Mesenchymal stem cell (in vitro differentiated cells and primary cell): ENCODE data around the gene SRD5A2.
A peak's percentile ranks its signal among the peaks of the same experiment; 100 is the strongest.

ENCODE experiments used
- DNase-seq: peaks from one replicate; pipeline ENCODE4 v3.0.0-alpha.2; 2013
- H2AFZ ChIP-seq: one replicate; pipeline ENCODE4 v1.6.1; 2013; ENCODE audit warnings: low read depth, mild to moderate bottlenecking, control low read depth, inconsistent platforms, low read length, moderate library complexity
- H2AK5ac ChIP-seq: 2 replicates; pipeline ENCODE4 v1.6.1; 2013; ENCODE audit warnings: low read length, moderate library complexity, mild to moderate bottlenecking, inconsistent platforms; ENCODE audit not compliant: severe bottlenecking
- H2BK120ac ChIP-seq: one replicate; pipeline ENCODE4 v1.6.1; 2013; ENCODE audit warnings: low read depth, mild to moderate bottlenecking, inconsistent platforms, low read length, moderate library complexity
- H2BK12ac ChIP-seq, 2 experiments: one replicate each; pipeline ENCODE4 v1.6.1; 2013; ENCODE audit warnings: inconsistent platforms in 2 of 2, low read length in 2 of 2, mild to moderate bottlenecking in 2 of 2, moderate library complexity in 2 of 2, control low read depth in 1 of 2
- H2BK15ac ChIP-seq: one replicate; pipeline ENCODE4 v1.6.1; 2013; ENCODE audit warnings: mild to moderate bottlenecking, low read depth, inconsistent platforms; ENCODE audit not compliant: poor library complexity, severe bottlenecking
- H2BK5ac ChIP-seq: 2 replicates; pipeline ENCODE4 v1.6.1; 2013; ENCODE audit warnings: low read depth, mild to moderate bottlenecking, low read length, control low read depth, inconsistent platforms; ENCODE audit not compliant: poor library complexity, severe bottlenecking
- H3K14ac ChIP-seq, 2 experiments: one replicate each; pipeline ENCODE4 v1.6.1; 2013; ENCODE audit warnings: inconsistent platforms in 2 of 2, low read length in 2 of 2, control low read depth in 1 of 2, mild to moderate bottlenecking in 1 of 2, moderate library complexity in 1 of 2
- H3K18ac ChIP-seq, 2 experiments: one replicate each; pipeline ENCODE4 v1.6.1; 2013; ENCODE audit warnings: inconsistent platforms in 2 of 2, low read length in 2 of 2, control low read depth in 1 of 2, low read depth in 1 of 2, mild to moderate bottlenecking in 1 of 2
- H3K23ac ChIP-seq, 2 experiments: one replicate each; pipeline ENCODE4 v1.6.1; 2013; ENCODE audit warnings: inconsistent platforms in 2 of 2, low read length in 2 of 2, mild to moderate bottlenecking in 2 of 2, moderate library complexity in 2 of 2, control low read depth in 1 of 2
- H3K27ac ChIP-seq: 2 replicates; pipeline ENCODE4 v1.5.1; 2013; ENCODE audit warnings: mild to moderate bottlenecking, moderate library complexity, low read length, control low read depth, inconsistent platforms; ENCODE audit not compliant: poor library complexity, severe bottlenecking
- H3K27me3 ChIP-seq, 2 experiments: 2 replicates each; pipeline versions ENCODE4 v1.6.1 to v1.7.0; 2013; ENCODE audit warnings: low read length in 2 of 2, mild to moderate bottlenecking in 2 of 2, moderate library complexity in 2 of 2, control low read depth in 1 of 2, inconsistent platforms in 1 of 2; ENCODE audit not compliant: control insufficient read depth in 1 of 2, insufficient read depth in 1 of 2
- H3K36me3 ChIP-seq, 2 experiments: 2 replicates each; pipeline versions ENCODE4 v1.6.1 to v1.7.0; 2013; ENCODE audit warnings: low read length in 2 of 2, control low read depth in 1 of 2, inconsistent platforms in 1 of 2, low read depth in 1 of 2, mild to moderate bottlenecking in 1 of 2; ENCODE audit not compliant: insufficient read depth in 2 of 2, control insufficient read depth in 1 of 2
- H3K4ac ChIP-seq, 2 experiments: one replicate each; pipeline ENCODE4 v1.6.1; 2013; ENCODE audit warnings: inconsistent platforms in 2 of 2, low read length in 2 of 2, mild to moderate bottlenecking in 2 of 2, moderate library complexity in 2 of 2, control low read depth in 1 of 2, low read depth in 1 of 2
- H3K4me1 ChIP-seq: 2 replicates; pipeline ENCODE4 v1.6.1; 2013; ENCODE audit warnings: low read depth, low read length, control low read depth; ENCODE audit not compliant: control insufficient read depth, insufficient read depth
- H3K4me2 ChIP-seq: 2 replicates; pipeline ENCODE4 v1.6.1; 2013; ENCODE audit warnings: low read length, mild to moderate bottlenecking, inconsistent platforms; ENCODE audit not compliant: poor library complexity, severe bottlenecking
- H3K4me3 ChIP-seq, 2 experiments: 2 replicates each; pipeline versions ENCODE4 v1.5.1 to v1.7.0; 2013; ENCODE audit warnings: low read length in 2 of 2, mild to moderate bottlenecking in 2 of 2, control low read depth in 1 of 2, low read depth in 1 of 2; ENCODE audit not compliant: insufficient read depth in 1 of 2
- H3K79me1 ChIP-seq: replicated peaks from 2 replicates; pipeline ENCODE4 v1.6.1; 2013; ENCODE audit warnings: mild to moderate bottlenecking, control low read depth, low read length, inconsistent platforms; ENCODE audit not compliant: poor library complexity, severe bottlenecking
- H3K9ac ChIP-seq: 2 replicates; pipeline ENCODE4 v1.7.0; 2013; ENCODE audit warnings: mild to moderate bottlenecking, low read length, moderate library complexity
- H3K9me3 ChIP-seq: 2 replicates; pipeline ENCODE4 v1.7.0; 2013; ENCODE audit warnings: mild to moderate bottlenecking, low read length; ENCODE audit not compliant: control insufficient read depth
- H4K8ac ChIP-seq: one replicate; pipeline ENCODE4 v1.6.1; 2013; ENCODE audit warnings: inconsistent platforms, mild to moderate bottlenecking, low read length, moderate library complexity
- H4K91ac ChIP-seq: one replicate; pipeline ENCODE4 v1.6.1; 2013; ENCODE audit warnings: mild to moderate bottlenecking, low read length, inconsistent platforms
- WGBS: methylation state at CpG from one replicate; pipeline ENCODE4 v1.1.7; 2013; ENCODE audit warnings: mixed read lengths; 5-methylcytosine and 5-hydroxymethylcytosine counted together

SRD5A2 gene

DNA sequence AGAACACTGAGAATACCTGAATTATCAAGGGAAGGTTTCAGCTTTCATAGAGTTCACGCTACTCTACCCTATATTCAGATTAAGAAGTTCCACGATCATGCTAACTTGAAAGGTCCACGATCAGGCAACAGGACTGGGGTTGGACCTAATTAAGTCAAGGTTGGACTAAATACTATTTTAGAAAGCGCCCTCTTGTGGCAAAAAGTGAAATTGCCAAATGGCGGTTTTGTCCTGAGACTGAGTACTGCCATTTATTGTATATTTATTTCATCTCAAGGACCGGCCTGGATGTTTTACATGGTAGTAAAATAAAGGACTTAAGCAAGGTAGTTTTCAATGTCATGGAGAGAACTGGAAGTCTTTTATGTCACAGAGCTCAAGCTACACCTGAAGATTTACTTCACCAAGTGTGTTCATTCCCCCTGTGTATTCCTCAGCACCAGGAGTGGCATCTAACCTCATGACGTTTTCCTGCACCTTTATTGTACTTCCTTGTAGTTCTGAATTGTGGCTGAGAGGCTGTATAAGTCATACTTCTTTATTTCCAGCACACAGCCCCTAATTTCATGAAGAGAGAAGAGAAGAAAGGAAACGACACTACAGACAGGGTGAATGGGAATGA lies 56.8 kb downstream of the SRD5A2 start:
- Histone ChIP-seq H2BK5ac (no peak overlapping the region), H3K4me1 (no peaks in the 10 kb centered on the region)

GRCh38 chr2:31522786-31523185 lies 58.0 kb downstream of the SRD5A2 start:
- H4K8ac ChIP-seq, result no peak overlapping the region
- H3K4ac ChIP-seq, result no peak overlapping the region
- no peaks in the 10 kb centered on the region for H3K36me3 ChIP-seq
- H2BK120ac ChIP-seq, result no peak overlapping the region
- peaks cover 3 to 32% of the 10 kb centered on the region in 2 experiments for H3K27me3 ChIP-seq
- H3K14ac ChIP-seq, result no peak overlapping the region
- no peak overlapping the region for H3K4me3 ChIP-seq
- H3K9ac ChIP-seq, result no peak overlapping the region
- H3K4me1 ChIP-seq, result no peaks in the 10 kb centered on the region
- H3K79me1 ChIP-seq, result no peaks in the 10 kb centered on the region
- H3K4me2 ChIP-seq, result no peak overlapping the region
- H2BK12ac ChIP-seq, result no peak overlapping the region
- H2AFZ ChIP-seq, result no peak overlapping the region
- no peak overlapping the region for H3K27ac ChIP-seq
- DNase-seq, result no peak
- H3K23ac ChIP-seq, result no peak overlapping the region
- no peak overlapping the region for H2AK5ac ChIP-seq
- WGBS, result 71% methylated on average over 4 of the region's 4 CpGs
- H3K18ac ChIP-seq, result no peak overlapping the region
- no peak overlapping the region for H2BK5ac ChIP-seq
- H4K91ac ChIP-seq, result no peak overlapping the region
- H3K9me3 ChIP-seq, result no peaks in the 10 kb centered on the region
- H2BK15ac ChIP-seq, result no peak overlapping the region

More for the DNA sequence above, 56.8 kb downstream of the SRD5A2 start:
- Histone ChIP-seq H2AFZ (no peak overlapping the region), H3K4me3 (no peak overlapping the region), H2BK120ac (no peak overlapping the region), H3K14ac (no peak overlapping the region), H3K4ac (no peak overlapping the region), H3K79me1 (no peaks in the 10 kb centered on the region), H3K27ac (no peak overlapping the region), H2BK12ac (no peak overlapping the region), H4K8ac (no peak overlapping the region), H3K27me3 (peaks cover 5 to 32% of the 10 kb centered on the region in 2 experiments), H2BK15ac (no peak overlapping the region), H3K18ac (no peak overlapping the region), H4K91ac (no peak overlapping the region), H3K23ac (no peak overlapping the region), H2AK5ac (no peak overlapping the region), H3K9ac (peak overlapping the region; percentile 40), H3K36me3 (no peaks in the 10 kb centered on the region), H3K4me2 (no peak overlapping the region), H3K9me3 (no peaks in the 10 kb centered on the region)
- WGBS, result 41% methylated on average over 6 of the region's 8 CpGs
- DNase-seq, result peak; percentile 46

DNA sequence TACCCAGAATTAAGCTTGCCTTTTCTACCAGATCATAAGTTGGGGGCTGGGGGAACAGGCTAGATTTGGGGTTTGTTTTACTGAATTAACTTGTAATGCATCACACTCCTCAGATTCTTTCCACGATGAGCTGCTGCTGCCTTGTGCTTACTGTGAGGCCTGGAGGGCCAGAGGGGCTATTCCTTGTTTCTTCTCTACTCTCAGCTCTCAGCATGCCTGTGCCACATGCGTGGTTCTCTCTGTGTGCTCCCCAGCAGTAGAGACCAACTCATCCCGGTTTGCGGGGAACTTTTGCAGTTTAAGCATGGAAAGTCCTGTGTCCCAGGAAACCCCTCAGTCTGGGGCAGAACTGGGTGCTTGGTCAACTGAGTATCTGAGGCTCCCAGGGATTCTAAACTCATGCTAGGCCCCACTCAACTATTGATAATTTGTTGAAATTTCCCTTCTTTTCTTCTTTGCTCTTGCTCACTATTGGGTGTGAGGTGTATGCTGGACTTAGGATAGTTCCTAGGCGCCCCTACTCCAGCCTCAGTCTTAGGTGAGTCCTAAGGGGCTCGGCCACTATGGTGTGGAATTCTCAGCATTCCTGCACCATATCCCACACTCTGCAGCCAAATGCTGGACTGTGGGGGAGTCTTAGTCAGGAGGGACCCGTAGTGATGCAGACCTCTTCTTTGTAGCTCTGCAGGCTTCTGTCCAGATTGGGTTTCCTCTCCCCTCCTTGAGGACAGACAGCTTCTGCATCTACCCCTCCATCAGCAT lies 63.1 kb downstream of the SRD5A2 start:
- H3K14ac ChIP-seq, result no peak overlapping the region
- no peaks in the 10 kb centered on the region for H3K9me3 ChIP-seq
- H2BK12ac ChIP-seq, result no peak overlapping the region
- no peak overlapping the region for H2BK120ac ChIP-seq
- H3K4me1 ChIP-seq, result no peaks in the 10 kb centered on the region
- H3K23ac ChIP-seq, result no peak overlapping the region
- no peak overlapping the region for H2AFZ ChIP-seq
- H4K8ac ChIP-seq, result no peak overlapping the region
- no peak overlapping the region for H2AK5ac ChIP-seq
- peaks cover 3 to 9% of the 10 kb centered on the region in 2 experiments for H3K27me3 ChIP-seq
- no peak overlapping the region for H3K18ac ChIP-seq
- H3K27ac ChIP-seq, result no peak overlapping the region
- no peak overlapping the region for H2BK5ac ChIP-seq
- H4K91ac ChIP-seq, result no peak overlapping the region
- H3K9ac ChIP-seq, result no peak overlapping the region
- no peak overlapping the region for H3K4ac ChIP-seq
- H3K36me3 ChIP-seq, result no peaks in the 10 kb centered on the region
- 64% methylated on average over 6 of the region's 7 CpGs for WGBS
- no peak overlapping the region for H3K4me3 ChIP-seq
- no peaks in the 10 kb centered on the region for H3K79me1 ChIP-seq
- no peak overlapping the region for H2BK15ac ChIP-seq
- no peak for DNase-seq
- H3K4me2 ChIP-seq, result no peak overlapping the region

- H2BK15ac ChIP-seq, result no peak overlapping the region
- no peak overlapping the region for H3K9ac ChIP-seq
- H2AK5ac ChIP-seq, result no peak overlapping the region
- H2BK120ac ChIP-seq, result no peak overlapping the region
- H3K9me3 ChIP-seq, result no peaks in the 10 kb centered on the region
- no peak overlapping the region for H2BK12ac ChIP-seq
- no peaks in the 10 kb centered on the region for H3K79me1 ChIP-seq
- H3K27me3 ChIP-seq, result no peaks in the 10 kb centered on the region
- no peak overlapping the region for H3K4me2 ChIP-seq
- H3K4me3 ChIP-seq, result no peak overlapping the region
- no peak overlapping the region for H4K91ac ChIP-seq
- no peaks in the 10 kb centered on the region for H3K36me3 ChIP-seq
- H2AFZ ChIP-seq, result no peak overlapping the region
- no peak overlapping the region for H2BK5ac ChIP-seq
- H3K4ac ChIP-seq, result no peak overlapping the region
- 80% methylated on average over 5 of the region's 5 CpGs for WGBS
- no peaks in the 10 kb centered on the region for H3K4me1 ChIP-seq
- H3K14ac ChIP-seq, result no peak overlapping the region
- no peak overlapping the region for H3K18ac ChIP-seq
- H4K8ac ChIP-seq, result no peak overlapping the region
- DNase-seq, result no peak
- H3K23ac ChIP-seq, result no peak overlapping the region
- H3K27ac ChIP-seq, result no peak overlapping the region
Observed at GRCh38 chr2:31515586-31515985, 65.2 kb downstream of the SRD5A2 start.
